DMS153 treated with DMSO at 0.1 percent for 48 hours (cell line): ENCODE measurements around the gene MMADHC.

Experiments used
- DNase-seq: peaks from one replicate; lab custom pipeline; 2025; ENCODE audit not compliant: unreplicated experiment; lab: John Stamatoyannopoulos, UW

MMADHC gene

GRCh38 chr2:149559341-149560068, 28.1 kb downstream of the MMADHC start:
- DNase-seq: no peak

GRCh38 chr2:149556452-149556851, 31.1 kb downstream of the MMADHC start:
- no peak for DNase-seq

GRCh38 chr2:149552830-149553229, 34.7 kb downstream of the MMADHC start:
- no peak for DNase-seq

GRCh38 chr2:149552226-149552625, 35.3 kb downstream of the MMADHC start:
- no peak for DNase-seq

GRCh38 chr2:149544692-149545091, 42.9 kb downstream of the MMADHC start:
- DNase-seq: no peak

GRCh38 chr2:149543845-149544244, 43.7 kb downstream of the MMADHC start:
- DNase-seq: no peak

- DNase-seq: no peak
Observed at GRCh38 chr2:149540138-149540537, 47.4 kb downstream of the MMADHC start.

GRCh38 chr2:149538138-149538833, 49.3 kb downstream of the MMADHC start:
- no peak for DNase-seq

- no peak for DNase-seq
Observed at GRCh38 chr2:149537092-149537726, 50.4 kb downstream of the MMADHC start.

- no peak for DNase-seq
Observed at GRCh38 chr2:149536649-149537048, 50.9 kb downstream of the MMADHC start.

- DNase-seq: no peak
Observed at GRCh38 chr2:149534674-149535073, 52.9 kb downstream of the MMADHC start.

- no peak for DNase-seq
Observed at GRCh38 chr2:149528983-149529382, 58.6 kb downstream of the MMADHC start.

- DNase-seq: no peak
Observed at GRCh38 chr2:149527998-149528755, 59.4 kb downstream of the MMADHC start.

- DNase-seq: no peak
Observed at GRCh38 chr2:149526689-149527088, 60.9 kb downstream of the MMADHC start.

GRCh38 chr2:149525323-149525722, 62.3 kb downstream of the MMADHC start:
- no peak for DNase-seq
